Measurements from ENCODE around the gene MSI1.

GRCh38 chr12:120397824-120398540 lies 29.0 kb upstream of the MSI1 start:
- TF ChIP-seq CREB1 (IDR thresholded peaks at IDR 0.05; ENCODE audit: low read depth): no peak
- no peak for TF ChIP-seq CEBPB (IDR thresholded peaks at IDR 0.05; ENCODE audit: borderline replicate concordance in 1 of 2, low read depth in 2 of 2, low read length in 2 of 2)
- no peak for TF ChIP-seq RCOR1 (conservative IDR thresholded peaks at IDR 0.05; ENCODE audit: low read depth, low read length)
- TF ChIP-seq MYC (IDR thresholded peaks at IDR 0.05; ENCODE audit: insufficient read depth, insufficient read length, insufficient replicate concordance, low read length, severe bottlenecking): no peak
- no peak for TF ChIP-seq CTCF (IDR thresholded peaks at IDR 0.05 in 2 of 3, conservative IDR thresholded peaks at IDR 0.05 in 1 of 3; ENCODE audit: control insufficient read depth in 2 of 3, extremely low read depth in 1 of 3, insufficient read depth in 1 of 3, low read depth in 3 of 3, low read length in 3 of 3)
- no peak for TF ChIP-seq SP1 (IDR thresholded peaks at IDR 0.05; ENCODE audit: low read depth, low read length)
- no peak for TF ChIP-seq SMC3 (IDR thresholded peaks at IDR 0.05; ENCODE audit: borderline replicate concordance, low read length)
- TF ChIP-seq FOS (IDR thresholded peaks at IDR 0.05; ENCODE audit: borderline replicate concordance, extremely low read depth, insufficient read length): no peak
- no peak for TF ChIP-seq BMI1 (IDR thresholded peaks at IDR 0.05; ENCODE audit: borderline replicate concordance)
- TF ChIP-seq PBX3 (IDR thresholded peaks at IDR 0.05; ENCODE audit: insufficient replicate concordance, low read depth, low read length): no peak
- TF ChIP-seq EZH2 (IDR thresholded peaks at IDR 0.05; ENCODE audit: borderline replicate concordance, control insufficient read depth, low read depth, low read length): no peak
- no peak for TF ChIP-seq LARP7 (IDR thresholded peaks at IDR 0.05)

All from GM12878 (cell line).